ENCODE measurements around the gene MACROH2A2.
A peak's percentile ranks its signal among the peaks of the same experiment; 100 is the strongest.

The MACROH2A2 gene

DNA sequence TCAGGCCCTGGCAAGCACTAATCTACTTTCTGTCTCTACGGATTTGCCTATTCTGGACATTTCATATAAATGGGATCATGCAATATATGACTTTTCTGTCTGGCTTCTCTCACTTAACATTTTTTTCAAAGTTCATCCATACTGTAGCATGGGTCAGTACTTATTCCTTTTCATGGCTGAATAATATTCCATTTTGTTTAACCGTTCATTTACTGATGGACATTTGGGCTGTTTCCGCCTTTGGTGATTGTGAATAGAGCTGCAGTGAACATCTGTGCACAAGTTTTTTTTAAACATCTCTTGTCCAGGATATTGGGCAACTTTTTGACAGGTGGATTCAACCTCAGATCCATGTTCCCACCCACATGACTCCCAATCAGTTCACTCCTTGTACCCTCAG lies 49.0 kb downstream of the MACROH2A2 start:
- no peak for DNase-seq (ENCODE audit: extremely low read depth, low read depth)
- TF ChIP-seq, protein P1, sequence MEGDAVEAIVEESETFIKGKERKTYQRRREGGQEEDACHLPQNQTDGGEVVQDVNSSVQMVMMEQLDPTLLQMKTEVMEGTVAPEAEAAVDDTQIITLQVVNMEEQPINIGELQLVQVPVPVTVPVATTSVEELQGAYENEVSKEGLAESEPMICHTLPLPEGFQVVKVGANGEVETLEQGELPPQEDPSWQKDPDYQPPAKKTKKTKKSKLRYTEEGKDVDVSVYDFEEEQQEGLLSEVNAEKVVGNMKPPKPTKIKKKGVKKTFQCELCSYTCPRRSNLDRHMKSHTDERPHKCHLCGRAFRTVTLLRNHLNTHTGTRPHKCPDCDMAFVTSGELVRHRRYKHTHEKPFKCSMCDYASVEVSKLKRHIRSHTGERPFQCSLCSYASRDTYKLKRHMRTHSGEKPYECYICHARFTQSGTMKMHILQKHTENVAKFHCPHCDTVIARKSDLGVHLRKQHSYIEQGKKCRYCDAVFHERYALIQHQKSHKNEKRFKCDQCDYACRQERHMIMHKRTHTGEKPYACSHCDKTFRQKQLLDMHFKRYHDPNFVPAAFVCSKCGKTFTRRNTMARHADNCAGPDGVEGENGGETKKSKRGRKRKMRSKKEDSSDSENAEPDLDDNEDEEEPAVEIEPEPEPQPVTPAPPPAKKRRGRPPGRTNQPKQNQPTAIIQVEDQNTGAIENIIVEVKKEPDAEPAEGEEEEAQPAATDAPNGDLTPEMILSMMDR (IDR thresholded peaks at IDR 0.05; ENCODE audit: low read depth, low read length), result no peak

DNA sequence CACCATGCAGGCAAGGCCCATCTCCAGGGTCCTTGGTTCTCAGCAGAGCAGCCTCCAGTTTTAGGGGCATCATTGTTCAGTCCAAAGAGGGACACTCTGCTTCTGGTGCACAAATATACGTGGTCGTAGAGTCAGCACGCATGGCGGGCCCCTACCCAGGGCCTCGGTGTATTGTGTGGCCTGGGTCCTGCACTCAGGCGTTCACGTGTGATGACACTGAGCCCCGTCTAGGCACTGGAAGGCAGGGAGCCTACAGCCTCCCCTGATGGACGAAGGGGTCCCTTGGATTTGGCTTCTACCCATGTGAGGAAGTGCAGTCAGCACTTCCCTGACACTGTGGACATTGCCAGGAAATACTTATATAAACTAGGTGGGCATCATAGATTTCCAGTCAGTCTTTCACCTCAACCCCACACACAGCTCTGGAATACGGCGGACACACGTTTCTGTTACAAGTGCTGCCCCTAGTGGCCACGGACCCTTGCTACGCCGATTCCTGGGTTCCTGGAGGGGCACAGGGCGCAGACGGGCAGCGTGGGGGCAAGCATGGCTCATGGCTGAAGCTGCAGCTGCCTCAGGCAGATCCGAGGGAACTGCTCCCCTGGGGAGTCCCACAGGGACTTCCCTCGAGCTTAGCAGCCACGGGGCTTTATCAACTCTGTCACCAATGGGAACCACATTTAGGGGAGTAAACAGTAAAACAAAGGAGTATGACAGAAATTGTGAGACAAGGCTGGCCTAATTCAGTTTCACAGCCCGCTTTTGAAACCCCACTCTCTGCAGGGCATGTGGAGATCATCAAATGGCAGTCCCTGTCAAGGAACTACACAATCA lies 54.5 kb downstream of the MACROH2A2 start:
- TF ChIP-seq, protein P1 (IDR thresholded peaks at IDR 0.05; ENCODE audit: low read depth, low read length), result peak; percentile 44
- DNase-seq (ENCODE audit: extremely low read depth, low read depth), result no peak

DNA sequence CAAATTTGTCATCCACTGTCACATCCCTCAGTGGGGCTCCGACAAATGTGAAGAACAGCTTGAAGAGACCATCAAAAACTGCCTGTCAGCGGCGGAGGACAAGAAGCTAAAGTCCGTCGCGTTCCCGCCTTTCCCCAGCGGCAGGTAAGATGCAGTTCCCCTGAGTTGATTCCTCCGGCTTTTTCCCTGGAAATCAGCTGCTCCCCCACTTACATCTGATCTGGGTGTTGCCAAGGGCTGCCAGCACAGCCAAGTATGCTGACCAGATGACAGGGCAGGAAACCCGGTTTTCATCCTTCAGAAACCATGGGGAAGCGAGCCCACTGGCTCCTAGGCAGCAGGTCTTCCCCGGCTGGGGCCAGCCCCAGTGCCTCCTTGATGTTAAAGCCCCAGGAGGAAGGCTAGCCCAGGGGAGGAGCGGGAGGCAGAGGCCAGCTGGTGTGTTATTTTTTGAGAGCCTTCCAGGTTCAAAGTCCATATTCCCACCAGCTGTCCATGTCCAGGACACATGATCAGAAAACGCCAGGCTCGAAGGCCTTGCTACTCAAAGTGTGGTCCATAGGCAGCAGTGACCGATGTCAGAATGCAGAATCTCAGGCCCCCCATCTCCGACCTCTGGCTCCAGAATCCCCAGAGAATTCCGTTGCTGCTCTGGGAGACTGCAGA lies 56.6 kb downstream of the MACROH2A2 start:
- TF ChIP-seq, protein P1 (IDR thresholded peaks at IDR 0.05; ENCODE audit: low read depth, low read length), result no peak
- DNase-seq (ENCODE audit: extremely low read depth, low read depth), result no peak

DNA sequence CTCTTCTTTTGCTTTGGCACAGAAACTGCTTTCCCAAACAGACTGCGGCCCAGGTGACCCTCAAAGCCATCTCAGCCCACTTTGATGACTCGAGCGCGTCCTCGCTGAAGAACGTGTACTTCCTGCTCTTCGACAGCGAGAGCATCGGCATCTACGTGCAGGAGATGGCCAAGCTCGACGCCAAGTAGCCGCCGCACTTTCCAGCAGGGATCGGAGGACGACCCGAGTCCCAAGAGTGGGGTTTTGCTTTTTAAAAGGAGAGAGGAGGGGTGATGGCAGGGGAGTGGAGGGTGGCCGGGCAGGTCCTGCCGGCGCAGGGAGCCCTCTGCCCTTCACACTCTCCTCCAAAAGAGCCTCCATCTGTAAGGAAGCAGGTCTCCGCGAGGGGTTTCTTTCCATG lies 58.9 kb downstream of the MACROH2A2 start:
- no peak for DNase-seq (ENCODE audit: extremely low read depth, low read depth)
- TF ChIP-seq, protein P1 (IDR thresholded peaks at IDR 0.05; ENCODE audit: low read depth, low read length), result no peak

DNA sequence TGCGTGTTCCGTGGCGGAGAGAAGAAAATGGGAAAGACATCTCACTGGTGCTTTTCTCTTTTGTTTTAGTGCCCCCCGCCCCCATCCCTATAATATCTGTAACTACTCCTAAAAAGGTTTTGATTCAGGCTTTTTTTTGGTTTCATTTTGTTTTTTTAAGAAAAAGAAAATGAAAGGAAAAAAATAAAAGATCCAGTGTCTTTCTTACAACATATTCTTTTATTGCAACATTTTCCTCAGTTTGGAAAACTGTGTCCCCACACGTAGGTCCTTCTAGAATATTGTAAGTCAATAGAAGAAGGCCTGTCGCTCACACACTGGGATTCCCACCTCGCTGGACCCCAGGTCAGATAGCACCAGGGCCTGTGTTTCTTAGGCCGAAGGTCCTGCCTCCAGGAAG lies 59.4 kb downstream of the MACROH2A2 start:
- DNase-seq (ENCODE audit: extremely low read depth, low read depth), result no peak
- TF ChIP-seq, protein P1 (IDR thresholded peaks at IDR 0.05; ENCODE audit: low read depth, low read length), result no peak

DNA sequence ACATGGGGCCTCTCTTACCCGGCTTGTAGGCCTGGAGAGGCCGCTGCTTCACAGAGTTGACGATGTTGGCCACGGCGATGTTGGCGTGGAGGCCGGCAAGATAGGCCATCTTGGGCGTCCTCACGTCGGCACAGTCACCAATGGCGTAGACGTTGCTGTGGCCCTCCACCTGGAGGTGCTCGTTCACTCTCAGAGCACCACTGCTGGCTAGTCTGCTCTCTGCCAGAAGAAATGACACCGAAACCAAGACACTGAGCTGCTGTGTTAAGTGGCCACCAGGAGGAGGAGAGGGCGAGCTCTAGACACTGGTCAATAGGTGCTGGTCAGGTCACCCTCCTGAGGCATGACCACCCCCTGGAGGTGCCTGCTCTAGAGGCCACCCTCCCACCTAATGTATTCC lies 62.3 kb downstream of the MACROH2A2 start:
- TF ChIP-seq, protein P1 (IDR thresholded peaks at IDR 0.05; ENCODE audit: low read depth, low read length), result no peak
- DNase-seq (ENCODE audit: extremely low read depth, low read depth), result no peak
